ENCODE measurements around the gene CREBZF.
"Not testable (repeated sequence)": the region's sequence is repeated elsewhere in the genome, so short reads cannot be mapped to it uniquely, and the experiment has no call there.

GRCh38 chr11:85670949-85671663, 6.2 kb upstream of the CREBZF start:
- TF ChIP-seq POLR2A (IDR thresholded peaks at IDR 0.05; ENCODE audit: low read length); GATA1 (IDR thresholded peaks at IDR 0.05; ENCODE audit: low read depth, low read length): not testable (repeated sequence)

All from erythroblast (primary cell).